Measurements from ENCODE around the gene GMEB2. TPM values are rescaled to one million over a fixed set of nuclear protein-coding genes. Genes with fewer than 3 reads are reported as not detected.

GMEB2 gene
- total RNA-seq, 1 experiment from 2014 or later, result 14.3 TPM

GRCh38 chr20:63655249-63655648 lies 28.3 kb upstream of the GMEB2 start:
- H3K36me3 Mint-ChIP-seq (ENCODE audit: insufficient read depth in 1 of 3, low read depth in 3 of 3), result peaks cover 4 to 10% (median 7%) of the 10 kb centered on the region in 3 experiments; a peak in 6 of 7 replicates
- no peak overlapping the region for H3K56ac ChIP-seq (ENCODE audit: insufficient read length, low read depth, low read length)

More at GRCh38 chr20:63655249-63655648, 28.3 kb upstream of the GMEB2 start:
- Histone ChIP-seq H4K8ac (replicated peaks; ENCODE audit: insufficient read length, low read depth, low read length) (no peak overlapping the region), H3K23me2 (ENCODE audit: insufficient read length, low read depth, low read length, poor library complexity, severe bottlenecking) (peaks cover 11% of the 10 kb centered on the region), H3K9ac (ENCODE audit: extremely low read depth, insufficient read length, low read length) (no peak overlapping the region), H2AK5ac (ENCODE audit: insufficient read length, low read length) (no peak overlapping the region), H3K18ac (ENCODE audit: insufficient read length, low read depth, low read length) (no peak overlapping the region), H3K79me1 (ENCODE audit: insufficient read depth, low read depth, low read length, poor library complexity, severe bottlenecking) (no peaks in the 10 kb centered on the region), H3K4me2 (ENCODE audit: insufficient read depth, insufficient read length, low read length) (no peak overlapping the region), H4K91ac (ENCODE audit: insufficient read length, low read depth, low read length) (no peak overlapping the region), H4K20me1 (ENCODE audit: control insufficient read depth, insufficient read depth, insufficient read length) (no peaks in the 10 kb centered on the region), H2BK5ac (ENCODE audit: insufficient read length, low read length) (no peak overlapping the region), H3K27ac (ENCODE audit: insufficient read length, low read depth, low read length) (no peak overlapping the region), H3T11ph (ENCODE audit: low read length) (no peak overlapping the region), H2BK20ac (ENCODE audit: low read depth, low read length, poor library complexity, severe bottlenecking) (no peak overlapping the region), H2BK120ac (ENCODE audit: low read depth, low read length, poor library complexity, severe bottlenecking) (no peak overlapping the region), H2AFZ (ENCODE audit: low read length) (no peak overlapping the region), H3K27me3 (ENCODE audit: insufficient read depth, low read length) (no peaks in the 10 kb centered on the region), H3K4ac (ENCODE audit: low read depth, low read length) (no peak overlapping the region), H3K9me3 (ENCODE audit: control insufficient read depth, low read depth, low read length) (no peaks in the 10 kb centered on the region), H3K23ac (ENCODE audit: insufficient read length, low read depth, low read length) (no peak overlapping the region), H2BK12ac (ENCODE audit: insufficient read length, low read depth, low read length) (no peak overlapping the region), H4K5ac (ENCODE audit: insufficient read length, low read depth, low read length) (no peak overlapping the region), H3K4me1 (ENCODE audit: insufficient read depth, low read length) (no peaks in the 10 kb centered on the region; the same call in 1 of the 2 replicates), H3K14ac (ENCODE audit: insufficient read depth, low read length) (no peak overlapping the region), H3K79me2 (ENCODE audit: insufficient read depth, low read length) (no peaks in the 10 kb centered on the region), H2BK15ac (ENCODE audit: low read depth, low read length) (no peak overlapping the region)
- Mint-ChIP-seq H3K9me3 (no peaks in the 10 kb centered on the region), H3K27me3 (ENCODE audit: low read depth) (peaks cover 5% of the 10 kb centered on the region), H3K4me3 (no peak overlapping the region), H3K27ac (no peak overlapping the region), H3K4me1 (peaks cover 23 to 32% of the 10 kb centered on the region in 2 experiments)
- TF ChIP-seq CTCF (conservative IDR thresholded peaks at IDR 0.05), result no peak
- no CpG with 5 or more reads among the region's 4 CpGs for WGBS (ENCODE audit: extremely low coverage, insufficient read length, low lambda C conversion rate)
- no peak for DNase-seq
